AML-193 (cell line): Measurements from ENCODE around the gene CDK17.

Experiments used
- DNase-seq, 2 experiments: peaks; one replicate each; lab custom pipeline; 2025; lab: John Stamatoyannopoulos, UW

CDK17 gene

GRCh38 chr12:96238336-96239047 lies 161.7 kb downstream of the CDK17 start:
- DNase-seq = no peak

DNA sequence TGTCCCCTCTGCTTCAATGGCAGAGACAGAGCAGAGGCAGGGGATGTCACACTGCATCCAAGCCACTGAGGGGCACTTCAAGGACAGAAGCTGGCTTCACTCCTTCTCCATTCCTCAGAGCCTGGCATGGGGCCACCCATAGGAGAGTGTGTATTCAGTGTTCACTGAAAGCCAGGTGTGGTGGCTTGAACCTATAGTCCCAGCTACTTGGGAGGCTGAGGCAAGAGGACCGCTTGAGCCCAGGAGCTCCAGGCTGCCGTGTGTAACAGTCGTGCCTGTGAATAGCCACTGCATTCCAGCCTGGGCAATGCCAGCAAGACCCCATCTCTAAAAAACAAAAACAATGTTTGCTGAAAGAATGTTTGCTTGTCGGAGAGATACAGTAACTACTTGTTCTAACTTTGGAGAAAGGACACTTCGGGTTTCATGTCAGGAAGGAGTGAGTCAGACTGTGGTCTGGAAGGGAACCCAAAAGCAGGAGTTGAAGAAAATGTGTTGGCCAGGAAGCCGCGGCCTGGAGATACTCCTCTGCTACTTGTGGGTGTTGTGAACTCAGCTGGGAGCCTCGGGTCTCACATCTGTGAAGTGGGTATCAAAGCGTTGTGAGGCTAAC lies 162.7 kb downstream of the CDK17 start:
- DNase-seq = peak; percentile 80 to 82

- no peak for DNase-seq
Observed at GRCh38 chr12:96237035-96237434, 163.2 kb downstream of the CDK17 start.

- no peak for DNase-seq
Observed at GRCh38 chr12:96236221-96236822, 163.9 kb downstream of the CDK17 start.

GRCh38 chr12:96235484-96235826 lies 164.8 kb downstream of the CDK17 start:
- DNase-seq = no peak

- DNase-seq = no peak
Observed at GRCh38 chr12:96234591-96235483, 165.4 kb downstream of the CDK17 start.

- no peak for DNase-seq
Observed at GRCh38 chr12:96233939-96234461, 166.2 kb downstream of the CDK17 start.

DNA sequence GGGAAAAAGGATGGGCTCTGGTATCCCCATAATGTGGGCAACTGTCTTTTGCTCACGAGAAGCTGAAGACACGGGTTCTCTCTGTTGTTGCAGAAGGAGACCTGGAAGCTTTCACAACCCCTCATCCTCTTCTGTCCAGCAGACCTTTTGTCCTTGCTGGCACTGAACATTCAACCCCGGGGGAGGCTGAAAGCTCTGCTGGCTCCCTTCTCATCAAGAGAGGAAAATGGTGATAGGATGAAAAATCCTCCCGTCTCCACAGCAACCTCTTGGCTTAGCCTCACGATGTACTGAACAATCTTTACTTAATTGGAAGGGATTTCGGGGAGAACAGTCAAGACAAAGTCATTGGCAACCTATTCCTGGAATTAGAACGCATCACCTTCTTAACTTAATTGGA lies 167.1 kb downstream of the CDK17 start:
- no peak for DNase-seq

- no peak for DNase-seq
Observed at GRCh38 chr12:96230646-96231045, 169.6 kb downstream of the CDK17 start.

DNA sequence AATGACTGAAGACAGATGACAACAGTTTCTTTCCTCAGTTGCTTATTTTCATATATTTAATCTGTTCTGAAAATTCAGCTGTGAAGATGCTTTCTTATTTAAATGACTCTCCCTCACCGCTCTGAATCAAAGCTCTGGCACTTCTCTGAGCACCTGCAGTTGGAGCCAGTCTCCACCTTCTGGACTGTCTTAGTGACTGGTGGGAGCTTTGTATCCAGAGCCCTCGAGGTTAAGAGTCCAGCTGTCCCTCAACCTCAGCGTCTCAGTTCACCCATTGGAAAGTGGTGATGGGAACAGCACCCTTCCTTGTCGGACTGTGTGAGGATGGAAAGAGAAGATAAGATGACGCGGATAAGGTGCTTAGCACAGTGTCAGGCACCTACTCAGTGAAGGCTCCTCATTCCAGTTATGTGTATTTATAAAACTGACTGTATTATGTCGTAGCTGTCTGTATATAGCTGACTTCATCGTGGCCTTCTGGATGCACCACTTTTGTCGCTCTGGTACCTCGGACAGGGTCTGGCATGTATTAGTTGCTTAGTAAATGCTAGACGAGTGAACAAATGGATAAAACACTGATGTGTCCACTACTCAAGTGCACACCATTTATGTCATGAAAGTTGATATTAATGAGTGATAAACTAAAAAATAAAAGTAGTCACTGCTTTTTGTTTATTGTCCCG lies 171.5 kb downstream of the CDK17 start:
- DNase-seq = no peak
